ENCODE data around the gene KRTAP19-8.

Gene KRTAP19-8

DNA sequence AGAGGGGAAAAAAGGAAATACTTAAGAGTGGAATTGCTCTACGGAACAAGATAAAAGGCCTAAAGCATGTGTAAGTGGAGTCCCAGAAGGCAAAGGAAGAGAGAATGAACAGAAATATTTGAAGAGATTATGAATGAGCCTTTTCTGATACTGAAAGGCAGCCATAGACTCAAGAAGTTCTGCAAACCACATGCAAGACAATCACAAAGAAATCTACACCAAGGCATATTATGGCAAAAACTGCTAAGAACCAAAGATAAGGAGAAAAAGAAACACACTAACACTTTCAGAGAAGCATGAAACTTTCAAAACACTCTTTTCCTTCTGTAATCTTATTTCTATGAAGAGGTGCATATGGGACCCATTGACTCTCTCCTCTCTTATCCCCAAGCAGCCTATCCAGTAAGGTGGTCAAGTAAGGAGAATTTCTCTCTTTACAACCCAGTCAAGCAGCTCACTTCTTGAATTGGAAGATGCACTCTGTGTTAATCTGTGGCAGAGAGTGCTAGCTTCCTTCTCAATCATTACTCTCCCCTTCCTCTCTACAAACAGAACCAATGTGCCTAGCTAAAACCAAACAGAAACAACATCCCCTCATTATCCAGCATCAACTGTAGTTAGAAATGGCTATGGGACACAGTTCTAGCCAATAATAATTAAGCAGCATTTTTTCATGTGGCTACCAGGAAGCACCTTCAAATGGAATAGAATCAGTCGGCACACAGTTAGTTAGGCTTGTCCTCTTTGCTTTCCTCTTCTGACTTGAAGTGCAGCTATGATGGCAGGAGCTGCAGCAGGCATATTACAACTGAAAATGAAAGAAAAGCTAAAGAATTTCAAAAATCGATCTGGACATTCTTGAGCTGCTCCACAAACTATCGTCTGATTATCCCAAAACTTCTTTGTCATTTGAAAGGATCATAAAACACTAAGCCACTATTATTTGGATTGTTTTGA lies 25.9 kb downstream of the KRTAP19-8 start:
- DNase-seq (ENCODE audit: low read depth in 2 of 2): no peak

DNA sequence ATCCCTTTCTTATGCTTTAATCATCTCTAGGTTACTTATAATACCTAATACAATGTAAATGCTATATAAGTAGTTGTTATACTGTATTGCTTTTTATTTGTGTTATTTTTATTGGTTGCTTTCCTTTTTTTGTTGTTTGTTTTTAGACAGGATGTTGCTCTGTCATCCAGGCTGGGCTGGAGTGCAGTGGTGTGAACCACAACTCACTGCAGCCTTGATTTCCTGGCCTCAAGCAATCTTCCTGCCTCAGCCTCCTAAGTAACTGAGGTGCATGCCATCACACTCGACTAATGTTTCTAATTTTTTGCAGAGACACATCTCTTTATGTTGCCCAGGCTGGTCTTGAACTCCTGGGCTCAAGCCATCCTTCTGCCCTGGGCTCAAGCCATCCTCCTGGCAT lies 26.9 kb downstream of the KRTAP19-8 start:
- DNase-seq (ENCODE audit: low read depth in 2 of 2): no peak

DNA sequence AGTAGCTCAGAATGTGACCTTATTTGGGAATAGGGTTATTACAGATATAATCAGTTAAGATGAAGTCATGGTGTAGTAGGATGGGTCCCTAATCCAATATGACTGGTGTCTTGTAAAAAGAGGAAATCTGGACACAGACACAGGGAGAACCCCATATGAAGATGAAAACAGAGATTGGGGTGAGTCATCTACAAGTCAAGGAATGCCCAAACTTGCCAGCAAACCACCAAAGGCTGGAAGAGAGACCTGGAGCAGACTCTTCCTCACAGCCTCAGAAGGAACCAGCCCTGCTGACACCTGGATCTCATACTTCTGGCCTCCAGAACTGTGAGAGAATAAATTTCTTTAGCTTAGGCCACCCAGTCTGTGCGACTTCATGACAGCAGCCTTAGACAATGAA lies 29.9 kb downstream of the KRTAP19-8 start:
- DNase-seq (ENCODE audit: low read depth in 2 of 2): no peak

DNA sequence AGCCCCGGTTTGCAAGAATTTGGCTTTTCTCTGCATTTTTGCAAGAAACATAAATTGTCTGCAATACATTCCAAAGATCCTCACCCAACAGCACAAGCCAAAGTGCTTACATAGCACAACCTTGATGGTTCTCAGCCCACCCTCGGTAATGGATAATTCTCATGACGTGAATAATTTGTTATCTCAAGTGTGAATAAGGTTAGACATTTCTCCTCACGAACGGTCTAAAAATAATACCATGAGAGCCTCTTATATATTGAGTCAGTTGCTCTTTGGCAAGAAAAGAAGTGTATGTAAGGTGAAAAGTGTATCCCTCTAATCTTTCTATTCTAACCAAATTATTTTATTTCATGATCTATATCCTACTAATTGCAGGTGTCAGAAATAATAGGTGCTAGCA lies 33.3 kb downstream of the KRTAP19-8 start:
- DNase-seq (ENCODE audit: low read depth in 2 of 2): no peak

DNA sequence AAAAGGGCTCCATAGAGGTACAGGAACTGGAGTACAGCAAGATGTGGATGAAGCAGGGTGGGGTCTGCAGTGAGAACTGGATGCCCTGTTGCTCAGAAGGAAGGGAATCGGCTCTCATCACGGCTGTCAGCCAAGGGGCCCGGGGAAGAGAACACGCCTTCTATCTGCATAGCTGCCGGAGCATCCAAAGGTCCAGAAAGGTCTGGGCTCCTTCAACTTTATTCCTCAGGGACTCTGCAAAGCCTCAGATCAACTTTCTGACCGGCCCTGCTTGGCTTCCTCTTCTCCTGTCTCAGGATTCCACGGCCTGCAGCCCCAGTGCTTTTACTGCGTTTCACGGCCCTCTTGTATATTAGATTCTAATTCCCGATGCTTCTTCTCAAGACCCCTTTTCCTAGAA lies 34.8 kb downstream of the KRTAP19-8 start:
- DNase-seq (ENCODE audit: low read depth in 2 of 2): no peak

DNA sequence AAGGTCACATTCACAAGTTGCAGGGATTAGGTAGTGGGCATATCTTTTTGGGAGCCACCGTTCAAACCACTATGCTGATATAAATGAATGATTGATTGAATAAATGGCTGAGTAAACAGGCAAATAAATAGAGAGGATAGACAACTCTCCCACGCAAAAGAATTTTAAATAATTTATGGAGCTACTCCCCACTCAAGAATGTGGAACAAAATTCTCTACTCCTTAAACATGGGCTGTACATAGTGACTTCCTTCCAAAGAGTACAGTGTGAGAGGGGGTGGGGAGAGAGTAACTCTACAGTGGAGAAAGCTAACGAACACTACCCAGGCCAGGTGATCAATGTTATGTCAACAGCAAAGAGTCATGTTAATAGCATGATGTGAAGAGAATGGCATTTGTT lies 40.7 kb downstream of the KRTAP19-8 start:
- no peak for DNase-seq (ENCODE audit: low read depth in 2 of 2)

DNA sequence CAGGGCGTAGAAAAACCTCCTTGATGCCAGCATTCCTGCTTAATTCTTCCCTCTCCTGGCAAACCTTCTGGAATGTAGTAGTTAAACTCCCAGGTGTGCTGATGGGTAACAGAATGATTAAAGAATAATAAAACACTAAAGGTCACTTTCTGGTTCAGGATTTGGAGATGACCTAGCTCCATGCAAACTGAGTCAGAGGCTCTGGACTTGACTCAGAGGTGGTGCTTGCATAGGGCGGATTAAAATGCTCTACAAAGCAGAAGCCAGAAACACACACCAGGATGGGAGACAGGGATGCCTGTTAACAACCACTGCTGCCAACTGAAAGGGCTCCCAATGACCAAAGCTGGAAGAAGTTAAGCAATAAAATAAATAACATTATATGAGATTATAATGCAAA lies 41.5 kb downstream of the KRTAP19-8 start:
- DNase-seq (ENCODE audit: low read depth in 2 of 2): no peak

DNA sequence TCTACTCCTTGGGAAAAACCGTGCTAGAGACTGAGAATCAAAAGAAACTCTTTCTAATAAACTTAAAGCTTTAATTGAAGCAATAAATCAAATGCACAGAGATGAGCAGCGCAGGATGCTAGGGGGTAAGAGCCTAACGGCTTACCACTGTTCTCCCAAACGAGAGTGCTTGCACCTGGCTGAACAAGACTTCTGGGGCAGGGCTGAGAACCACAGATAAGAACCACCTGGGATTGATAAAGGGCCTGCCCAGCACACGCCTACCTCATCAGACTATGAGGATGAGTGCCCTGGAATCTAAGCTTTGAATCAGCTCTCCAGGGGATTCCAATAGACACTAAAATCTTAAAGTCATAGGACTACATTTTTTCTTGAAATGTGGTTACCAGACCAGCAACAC lies 43.3 kb downstream of the KRTAP19-8 start:
- DNase-seq (ENCODE audit: low read depth in 2 of 2): no peak

DNA sequence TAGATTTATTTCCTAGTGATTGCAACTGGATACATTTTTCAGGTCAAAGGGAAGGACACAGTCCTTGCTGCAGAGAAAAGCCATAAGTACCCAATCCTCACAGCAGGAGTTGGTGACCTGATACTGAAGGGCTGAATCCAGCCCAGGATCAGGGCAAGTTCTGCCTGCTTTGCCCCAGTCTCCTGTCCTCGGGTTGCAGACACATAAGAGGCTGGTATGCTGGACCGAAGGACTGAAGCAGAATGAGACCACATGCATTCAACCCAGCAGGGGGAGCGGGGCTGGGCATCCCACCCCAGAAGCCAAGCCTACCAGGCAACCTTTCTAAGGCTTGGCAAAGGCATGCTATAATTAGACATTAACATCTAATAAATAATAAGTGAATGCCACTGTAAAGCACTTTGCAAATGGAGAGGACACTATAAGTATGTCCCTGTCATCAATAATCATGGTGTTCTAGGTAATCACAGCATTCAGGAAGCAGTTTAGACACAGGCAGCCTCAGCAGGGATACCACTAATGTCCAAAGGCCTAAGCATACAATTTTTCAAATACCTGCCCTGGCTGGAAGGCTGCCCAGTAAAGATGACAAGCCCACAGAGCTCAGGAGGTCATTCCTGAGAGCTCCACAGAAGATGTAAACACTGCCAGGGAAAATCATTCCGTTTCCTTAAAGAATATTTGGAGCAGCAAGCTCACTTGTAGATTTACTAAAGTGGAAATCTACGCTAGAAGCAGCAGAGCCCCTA lies 47.6 kb downstream of the KRTAP19-8 start:
- DNase-seq (ENCODE audit: low read depth in 2 of 2): no peak

DNA sequence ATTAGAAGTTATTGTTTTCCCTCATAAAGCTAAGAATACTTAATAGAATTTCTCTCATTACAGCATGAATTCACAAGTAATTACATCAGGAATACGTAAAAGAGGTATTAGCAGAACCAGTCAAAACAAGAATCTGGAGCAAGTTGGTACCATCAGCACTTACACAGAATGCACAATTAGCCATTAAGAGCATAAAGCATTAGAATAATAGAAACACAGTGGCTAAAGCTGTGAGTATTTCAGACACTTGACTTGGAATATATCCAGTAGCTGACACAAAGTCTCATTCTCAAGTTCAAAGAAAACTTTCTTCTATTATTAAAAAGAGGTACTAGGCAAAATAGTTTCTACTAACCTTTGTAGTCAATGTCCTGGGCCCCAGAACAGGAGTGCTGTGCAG lies 49.6 kb downstream of the KRTAP19-8 start:
- DNase-seq (ENCODE audit: low read depth in 2 of 2): no peak

Data from stimulated activated CD4-positive, alpha-beta T cell treated with anti-CD3 and anti-CD28 coated beads, Interleukin-15, amount 100 ng/mL, for 48 hours (primary cell).